ENCODE results near the gene CRHR1.
A peak's percentile ranks its signal among the peaks of the same experiment; 100 is the strongest.

The CRHR1 gene

DNA sequence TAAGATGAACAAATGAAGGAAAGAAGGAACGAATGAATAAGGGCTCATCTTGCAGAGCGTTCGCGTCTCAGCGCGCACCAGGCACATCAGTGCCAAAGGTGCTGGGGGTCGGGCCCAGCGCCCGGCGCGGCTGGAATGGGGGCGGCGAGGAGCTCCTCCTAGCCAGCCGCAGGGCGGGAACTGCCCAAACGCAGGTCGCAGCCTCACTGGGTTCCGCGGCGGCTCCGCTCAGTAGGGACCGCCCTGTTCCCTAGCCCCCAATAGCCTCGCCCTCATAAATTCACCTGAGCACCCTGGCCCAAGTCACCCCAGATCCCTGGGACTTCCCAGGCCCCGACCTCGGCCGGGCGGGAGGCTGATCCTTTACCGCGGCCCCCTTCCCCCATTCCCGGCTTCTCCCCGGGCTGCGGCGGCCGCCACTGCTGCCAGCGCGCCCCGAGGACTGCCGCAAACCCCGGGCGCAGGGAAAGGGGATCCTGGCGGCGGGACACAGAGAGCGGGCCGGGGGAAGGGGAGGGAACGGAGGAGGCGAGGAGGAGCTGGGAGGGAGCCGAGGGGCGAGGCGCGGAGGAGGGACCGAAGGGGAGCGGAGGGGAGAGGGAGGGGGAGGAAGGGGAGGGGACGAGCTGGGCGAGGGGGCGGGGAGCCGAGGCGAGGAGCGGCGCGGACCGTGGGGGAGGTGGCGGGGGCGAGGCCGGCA, 377 bp upstream of the CRHR1 start (continued):
- no peak for TF ChIP-seq ZNF548 (tag by site-specific recombination; IDR thresholded peaks at IDR 0.05)
- TF ChIP-seq ZNF510 (tag by site-specific recombination; IDR thresholded peaks at IDR 0.05; ENCODE audit: insufficient replicate concordance), result no peak
- TF ChIP-seq ZNF514 (tag by site-specific recombination; IDR thresholded peaks at IDR 0.05), result no peak
- TF ChIP-seq PRDM2 (tag by site-specific recombination; IDR thresholded peaks at IDR 0.05; ENCODE audit: borderline replicate concordance), result no peak
- peak; percentile 73; the same call in 1 of the 2 replicates for TF ChIP-seq ZBTB10 (tag by site-specific recombination; IDR thresholded peaks at IDR 0.05)
- no peak for TF ChIP-seq ZNF155 (tag by site-specific recombination; IDR thresholded peaks at IDR 0.05)
- TF ChIP-seq, protein P1, sequence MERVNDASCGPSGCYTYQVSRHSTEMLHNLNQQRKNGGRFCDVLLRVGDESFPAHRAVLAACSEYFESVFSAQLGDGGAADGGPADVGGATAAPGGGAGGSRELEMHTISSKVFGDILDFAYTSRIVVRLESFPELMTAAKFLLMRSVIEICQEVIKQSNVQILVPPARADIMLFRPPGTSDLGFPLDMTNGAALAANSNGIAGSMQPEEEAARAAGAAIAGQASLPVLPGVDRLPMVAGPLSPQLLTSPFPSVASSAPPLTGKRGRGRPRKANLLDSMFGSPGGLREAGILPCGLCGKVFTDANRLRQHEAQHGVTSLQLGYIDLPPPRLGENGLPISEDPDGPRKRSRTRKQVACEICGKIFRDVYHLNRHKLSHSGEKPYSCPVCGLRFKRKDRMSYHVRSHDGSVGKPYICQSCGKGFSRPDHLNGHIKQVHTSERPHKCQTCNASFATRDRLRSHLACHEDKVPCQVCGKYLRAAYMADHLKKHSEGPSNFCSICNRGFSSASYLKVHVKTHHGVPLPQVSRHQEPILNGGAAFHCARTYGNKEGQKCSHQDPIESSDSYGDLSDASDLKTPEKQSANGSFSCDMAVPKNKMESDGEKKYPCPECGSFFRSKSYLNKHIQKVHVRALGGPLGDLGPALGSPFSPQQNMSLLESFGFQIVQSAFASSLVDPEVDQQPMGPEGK (tag by site-specific recombination; IDR thresholded peaks at IDR 0.05), result peak; percentile 51
- TF ChIP-seq MYNN (tag by site-specific recombination; IDR thresholded peaks at IDR 0.05; ENCODE audit: borderline replicate concordance), result 0 out of 2 replicates have a peak, but pooled peaks have one; percentile 21
- no peak for TF ChIP-seq ZFP41 (tag by site-specific recombination; IDR thresholded peaks at IDR 0.05; ENCODE audit: borderline replicate concordance)
- TF ChIP-seq ZNF184 (tag by site-specific recombination; IDR thresholded peaks at IDR 0.05), result no peak
- TF ChIP-seq, protein P2, sequence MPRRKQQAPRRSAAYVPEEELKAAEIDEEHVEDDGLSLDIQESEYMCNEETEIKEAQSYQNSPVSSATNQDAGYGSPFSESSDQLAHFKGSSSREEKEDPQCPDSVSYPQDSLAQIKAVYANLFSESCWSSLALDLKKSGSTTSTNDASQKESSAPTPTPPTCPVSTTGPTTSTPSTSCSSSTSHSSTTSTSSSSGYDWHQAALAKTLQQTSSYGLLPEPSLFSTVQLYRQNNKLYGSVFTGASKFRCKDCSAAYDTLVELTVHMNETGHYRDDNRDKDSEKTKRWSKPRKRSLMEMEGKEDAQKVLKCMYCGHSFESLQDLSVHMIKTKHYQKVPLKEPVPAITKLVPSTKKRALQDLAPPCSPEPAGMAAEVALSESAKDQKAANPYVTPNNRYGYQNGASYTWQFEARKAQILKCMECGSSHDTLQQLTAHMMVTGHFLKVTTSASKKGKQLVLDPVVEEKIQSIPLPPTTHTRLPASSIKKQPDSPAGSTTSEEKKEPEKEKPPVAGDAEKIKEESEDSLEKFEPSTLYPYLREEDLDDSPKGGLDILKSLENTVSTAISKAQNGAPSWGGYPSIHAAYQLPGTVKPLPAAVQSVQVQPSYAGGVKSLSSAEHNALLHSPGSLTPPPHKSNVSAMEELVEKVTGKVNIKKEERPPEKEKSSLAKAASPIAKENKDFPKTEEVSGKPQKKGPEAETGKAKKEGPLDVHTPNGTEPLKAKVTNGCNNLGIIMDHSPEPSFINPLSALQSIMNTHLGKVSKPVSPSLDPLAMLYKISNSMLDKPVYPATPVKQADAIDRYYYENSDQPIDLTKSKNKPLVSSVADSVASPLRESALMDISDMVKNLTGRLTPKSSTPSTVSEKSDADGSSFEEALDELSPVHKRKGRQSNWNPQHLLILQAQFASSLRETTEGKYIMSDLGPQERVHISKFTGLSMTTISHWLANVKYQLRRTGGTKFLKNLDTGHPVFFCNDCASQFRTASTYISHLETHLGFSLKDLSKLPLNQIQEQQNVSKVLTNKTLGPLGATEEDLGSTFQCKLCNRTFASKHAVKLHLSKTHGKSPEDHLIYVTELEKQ (tag by site-specific recombination; IDR thresholded peaks at IDR 0.05; ENCODE audit: borderline replicate concordance), result no peak
- no peak for TF ChIP-seq ZNF211 (tag by site-specific recombination; IDR thresholded peaks at IDR 0.05; ENCODE audit: low read depth)
- TF ChIP-seq, protein P3, sequence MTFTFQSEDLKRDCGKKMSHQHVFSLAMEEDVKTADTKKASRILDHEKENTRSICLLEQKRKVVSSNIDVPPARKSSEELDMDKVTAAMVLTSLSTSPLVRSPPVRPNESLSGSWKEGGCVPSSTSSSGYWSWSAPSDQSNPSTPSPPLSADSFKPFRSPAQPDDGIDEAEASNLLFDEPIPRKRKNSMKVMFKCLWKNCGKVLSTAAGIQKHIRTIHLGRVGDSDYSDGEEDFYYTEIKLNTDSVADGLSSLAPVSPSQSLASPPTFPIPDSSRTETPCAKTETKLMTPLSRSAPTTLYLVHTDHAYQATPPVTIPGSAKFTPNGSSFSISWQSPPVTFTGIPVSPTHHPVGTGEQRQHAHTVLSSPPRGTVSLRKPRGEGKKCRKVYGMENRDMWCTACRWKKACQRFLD (tag by site-specific recombination; IDR thresholded peaks at IDR 0.05), result no peak
- peak; percentile 71 for TF ChIP-seq SP2 (tag by site-specific recombination; IDR thresholded peaks at IDR 0.05)
- TF ChIP-seq ZXDB (tag by site-specific recombination; IDR thresholded peaks at IDR 0.05), result no peak
- TF ChIP-seq, protein P4, sequence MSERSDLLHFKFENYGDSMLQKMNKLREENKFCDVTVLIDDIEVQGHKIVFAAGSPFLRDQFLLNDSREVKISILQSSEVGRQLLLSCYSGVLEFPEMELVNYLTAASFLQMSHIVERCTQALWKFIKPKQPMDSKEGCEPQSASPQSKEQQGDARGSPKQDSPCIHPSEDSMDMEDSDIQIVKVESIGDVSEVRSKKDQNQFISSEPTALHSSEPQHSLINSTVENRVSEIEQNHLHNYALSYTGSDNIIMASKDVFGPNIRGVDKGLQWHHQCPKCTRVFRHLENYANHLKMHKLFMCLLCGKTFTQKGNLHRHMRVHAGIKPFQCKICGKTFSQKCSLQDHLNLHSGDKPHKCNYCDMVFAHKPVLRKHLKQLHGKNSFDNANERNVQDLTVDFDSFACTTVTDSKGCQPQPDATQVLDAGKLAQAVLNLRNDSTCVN (tag by site-specific recombination; optimal IDR thresholded peaks at IDR 0.05), result peak; percentile 65
- TF ChIP-seq ZNF639 (tag by site-specific recombination; IDR thresholded peaks at IDR 0.05), result no peak
